ENCODE data around the gene ETV3. TPM values are rescaled to one million over a fixed set of nuclear protein-coding genes. Genes with fewer than 3 reads are reported as not detected.

Gene ETV3
- total and polyA plus RNA-seq, 2 of the 13 experiments (the other 11 are each of a cell fraction or from before 2014, with no cell fraction given): 4.2 to 5.8 TPM

DNA sequence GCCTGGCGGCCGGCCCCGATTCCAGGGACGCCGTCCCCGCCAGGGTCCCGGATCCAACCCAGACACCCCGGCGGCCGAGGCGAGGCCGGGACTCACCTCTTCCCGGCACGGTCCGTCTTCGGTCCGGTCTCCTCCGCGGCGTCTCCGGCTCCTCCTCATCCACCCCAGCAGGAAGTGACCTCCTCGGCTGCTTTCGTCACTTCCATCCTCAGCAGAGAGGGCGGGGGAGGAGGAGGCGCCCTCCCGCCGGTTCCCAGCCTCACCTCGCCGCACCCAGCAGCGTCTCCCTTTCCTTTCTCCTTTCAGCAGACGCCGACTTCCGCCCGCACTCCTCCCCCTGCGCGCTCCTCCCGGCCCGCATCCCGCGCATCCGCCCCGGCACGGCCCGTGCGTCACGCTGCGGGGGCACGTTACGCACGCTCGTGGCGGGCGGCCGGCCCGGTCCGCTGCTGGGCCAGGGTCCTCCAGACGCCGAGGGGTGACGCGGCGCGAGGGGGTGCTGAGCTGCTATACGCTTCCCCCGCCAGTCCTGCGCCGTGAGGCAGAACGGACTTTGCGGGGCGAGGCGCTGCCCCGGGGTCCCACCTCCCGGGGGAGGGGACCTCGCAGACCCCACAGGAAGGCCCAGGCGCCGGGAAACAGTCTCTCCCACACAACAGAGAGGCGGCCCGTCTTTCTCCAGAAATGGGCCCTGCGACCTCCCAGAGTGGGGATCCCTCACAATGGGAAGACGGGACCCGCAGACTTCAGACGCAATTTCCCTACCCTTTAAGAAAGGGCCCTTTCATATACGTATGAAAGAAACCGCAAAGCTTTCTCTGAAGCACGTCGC, at the start of gene ETV3 (continued):
- TF ChIP-seq POLR2G (IDR thresholded peaks at IDR 0.05; ENCODE audit: low read depth, low read length) (peak; percentile 88), POLR2AphosphoS2 (IDR thresholded peaks at IDR 0.05; ENCODE audit: low read depth, low read length) (no peak), DR1 (CRISPR knock-in tag; IDR thresholded peaks at IDR 0.05) (peak; percentile 73; the same call in 1 of the 2 replicates), MED13 (CRISPR knock-in tag; IDR thresholded peaks at IDR 0.05) (no peak; the same call in 1 of the 2 replicates), HIVEP1 (CRISPR knock-in tag; IDR thresholded peaks at IDR 0.05) (0 out of 2 replicates have a peak, but pooled peaks have one; percentile 11), HNRNPLL (IDR thresholded peaks at IDR 0.05; ENCODE audit: low read depth, low read length, poor library complexity, severe bottlenecking) (peak; percentile 94), ZNF589 (CRISPR knock-in tag; conservative IDR thresholded peaks at IDR 0.05) (0 out of 2 replicates have a peak, but pooled peaks have one; percentile 45), CREB1 (IDR thresholded peaks at IDR 0.05) (peak; percentile 84), CREB1 (CRISPR knock-in tag; IDR thresholded peaks at IDR 0.05) (peak; percentile 94), ZNF3 (CRISPR knock-in tag; IDR thresholded peaks at IDR 0.05) (no peak), ZNF773 (CRISPR knock-in tag; IDR thresholded peaks at IDR 0.05; ENCODE audit: borderline replicate concordance) (no peak), SRSF4 (IDR thresholded peaks at IDR 0.05; ENCODE audit: low read depth, low read length, poor library complexity, severe bottlenecking) (no peak), SMAD1 (CRISPR knock-in tag; IDR thresholded peaks at IDR 0.05; ENCODE audit: borderline replicate concordance, low read depth) (peak; percentile 42; the same call in 1 of the 2 replicates), SAFB2 (CRISPR knock-in tag; IDR thresholded peaks at IDR 0.05; ENCODE audit: borderline replicate concordance, low read depth) (peak; percentile 91), ZNF430 (CRISPR knock-in tag; IDR thresholded peaks at IDR 0.05) (0 out of 2 replicates have a peak, but pooled peaks have one; percentile 58), ZNF839 (CRISPR knock-in tag; IDR thresholded peaks at IDR 0.05; ENCODE audit: borderline replicate concordance) (no peak), FOXM1 (CRISPR knock-in tag; IDR thresholded peaks at IDR 0.05) (no peak; the same call in 1 of the 2 replicates), NFYC (CRISPR knock-in tag; IDR thresholded peaks at IDR 0.05) (no peak)
- TF ChIP-seq, protein P1, sequence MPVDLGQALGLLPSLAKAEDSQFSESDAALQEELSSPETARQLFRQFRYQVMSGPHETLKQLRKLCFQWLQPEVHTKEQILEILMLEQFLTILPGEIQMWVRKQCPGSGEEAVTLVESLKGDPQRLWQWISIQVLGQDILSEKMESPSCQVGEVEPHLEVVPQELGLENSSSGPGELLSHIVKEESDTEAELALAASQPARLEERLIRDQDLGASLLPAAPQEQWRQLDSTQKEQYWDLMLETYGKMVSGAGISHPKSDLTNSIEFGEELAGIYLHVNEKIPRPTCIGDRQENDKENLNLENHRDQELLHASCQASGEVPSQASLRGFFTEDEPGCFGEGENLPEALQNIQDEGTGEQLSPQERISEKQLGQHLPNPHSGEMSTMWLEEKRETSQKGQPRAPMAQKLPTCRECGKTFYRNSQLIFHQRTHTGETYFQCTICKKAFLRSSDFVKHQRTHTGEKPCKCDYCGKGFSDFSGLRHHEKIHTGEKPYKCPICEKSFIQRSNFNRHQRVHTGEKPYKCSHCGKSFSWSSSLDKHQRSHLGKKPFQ (CRISPR knock-in tag; IDR thresholded peaks at IDR 0.05; ENCODE audit: insufficient replicate concordance): peak; percentile 65
- TF ChIP-seq, protein P2, sequence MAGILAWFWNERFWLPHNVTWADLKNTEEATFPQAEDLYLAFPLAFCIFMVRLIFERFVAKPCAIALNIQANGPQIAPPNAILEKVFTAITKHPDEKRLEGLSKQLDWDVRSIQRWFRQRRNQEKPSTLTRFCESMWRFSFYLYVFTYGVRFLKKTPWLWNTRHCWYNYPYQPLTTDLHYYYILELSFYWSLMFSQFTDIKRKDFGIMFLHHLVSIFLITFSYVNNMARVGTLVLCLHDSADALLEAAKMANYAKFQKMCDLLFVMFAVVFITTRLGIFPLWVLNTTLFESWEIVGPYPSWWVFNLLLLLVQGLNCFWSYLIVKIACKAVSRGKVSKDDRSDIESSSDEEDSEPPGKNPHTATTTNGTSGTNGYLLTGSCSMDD (CRISPR knock-in tag; IDR thresholded peaks at IDR 0.05): no peak
- TF ChIP-seq, protein P3, sequence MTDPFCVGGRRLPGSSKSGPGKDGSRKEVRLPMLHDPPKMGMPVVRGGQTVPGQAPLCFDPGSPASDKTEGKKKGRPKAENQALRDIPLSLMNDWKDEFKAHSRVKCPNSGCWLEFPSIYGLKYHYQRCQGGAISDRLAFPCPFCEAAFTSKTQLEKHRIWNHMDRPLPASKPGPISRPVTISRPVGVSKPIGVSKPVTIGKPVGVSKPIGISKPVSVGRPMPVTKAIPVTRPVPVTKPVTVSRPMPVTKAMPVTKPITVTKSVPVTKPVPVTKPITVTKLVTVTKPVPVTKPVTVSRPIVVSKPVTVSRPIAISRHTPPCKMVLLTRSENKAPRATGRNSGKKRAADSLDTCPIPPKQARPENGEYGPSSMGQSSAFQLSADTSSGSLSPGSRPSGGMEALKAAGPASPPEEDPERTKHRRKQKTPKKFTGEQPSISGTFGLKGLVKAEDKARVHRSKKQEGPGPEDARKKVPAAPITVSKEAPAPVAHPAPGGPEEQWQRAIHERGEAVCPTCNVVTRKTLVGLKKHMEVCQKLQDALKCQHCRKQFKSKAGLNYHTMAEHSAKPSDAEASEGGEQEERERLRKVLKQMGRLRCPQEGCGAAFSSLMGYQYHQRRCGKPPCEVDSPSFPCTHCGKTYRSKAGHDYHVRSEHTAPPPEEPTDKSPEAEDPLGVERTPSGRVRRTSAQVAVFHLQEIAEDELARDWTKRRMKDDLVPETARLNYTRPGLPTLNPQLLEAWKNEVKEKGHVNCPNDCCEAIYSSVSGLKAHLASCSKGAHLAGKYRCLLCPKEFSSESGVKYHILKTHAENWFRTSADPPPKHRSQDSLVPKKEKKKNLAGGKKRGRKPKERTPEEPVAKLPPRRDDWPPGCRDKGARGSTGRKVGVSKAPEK (CRISPR knock-in tag; IDR thresholded peaks at IDR 0.05; ENCODE audit: borderline replicate concordance): no peak
